Thyroid gland (tissue), 4 donors: ENCODE measurements around the gene PRKCZ. TPM values are rescaled to one million over a fixed set of nuclear protein-coding genes. Genes with fewer than 3 reads are reported as not detected.

Experiments
- DNase-seq, 2 donors: peaks; one replicate each; pipeline ENCODE4 v3.0.0-alpha.2; 2019
- H3K27ac ChIP-seq, 3 donors: fragments of 200-600 bp; sonication (generic); 1 replicate in 2 of 3; 2 replicates in 1 of 3; pipeline ENCODE4 v1.5.1; 2016 to 2019; ENCODE audit warnings: mild to moderate bottlenecking in 1 of 3, moderate library complexity in 1 of 3
- H3K27me3 ChIP-seq: fragments of 200-600 bp; sonication (generic); one replicate; pipeline ENCODE4 v1.5.1; 2019
- H3K36me3 ChIP-seq, 2 donors: fragments of 200-600 bp; sonication (generic); one replicate each; pipeline ENCODE4 v1.5.1; 2016 to 2019
- H3K4me1 ChIP-seq, 2 donors: fragments of 200-600 bp; sonication (generic); one replicate each; pipeline ENCODE4 v1.5.1; 2017 to 2019
- H3K4me3 ChIP-seq, 3 donors: fragments of 200-600 bp; sonication (generic); replicated peaks in 1 of 3; 1 replicate in 2 of 3; 2 replicates in 1 of 3; pipeline ENCODE4 v1.5.1; 2016; ENCODE audit warnings: mild to moderate bottlenecking in 1 of 3
- H3K9me3 ChIP-seq: fragments of 200-600 bp; sonication (generic); one replicate; pipeline ENCODE4 v1.5.1; 2017
- CTCF ChIP-seq, 6 experiments: fragments of 200-600 bp in 3 of 6; fragments of 450-650 bp in 3 of 6; sonication (generic) in 3 of 6; IDR thresholded peaks; one replicate each; pipeline ENCODE4 v1.5.1; 2016 to 2019; ENCODE audit warnings: antibody characterized with exemption in 6 of 6, mild to moderate bottlenecking in 2 of 6, inconsistent platforms in 1 of 6, moderate library complexity in 1 of 6
- POLR2A ChIP-seq, 2 donors: fragments of 450-650 bp; IDR thresholded peaks; one replicate each; pipeline ENCODE4 v1.6.1; 2017; ENCODE audit warnings: antibody characterized with exemption in 2 of 2, mild to moderate bottlenecking in 2 of 2, moderate library complexity in 1 of 2
- WGBS, 2 donors: methylation state at CpG; one replicate each; pipeline ENCODE4 v1.1.5; 2017; 5-methylcytosine and 5-hydroxymethylcytosine counted together
- intact Hi-C: fragments of 100-400 bp; cut with DNase I; formaldehyde crosslinking; loops from one replicate; pipeline ENCODE4 v1.15.1; 2023
- total RNA-seq, 4 donors: library from RNA; depleted of rRNA; stranded (reverse); fragments of >200 nt; gene quantifications; one replicate each; pipeline ENCODE4 v1.2.3, GENCODE V29; 2016

Gene PRKCZ
- total RNA-seq, 4 donors from 2014 or later = 33.6 to 53.0 (median 44.3) TPM

- no peak for DNase-seq
- H3K27me3 ChIP-seq = no peaks in the 10 kb centered on the region
Measured at GRCh38 chr1:2055911-2056575, 5.8 kb downstream of the PRKCZ start.

GRCh38 chr1:2056955-2057590 lies 6.9 kb downstream of the PRKCZ start:
- 76 to 77% methylated on average over 25 of the region's 25 CpGs for WGBS, 2 donors
- Histone ChIP-seq H3K27ac (peak overlapping the region in 1 of 3 donors; percentile 51), H3K4me3 (no peak overlapping the region), H3K4me1 (peaks cover 7 to 12% of the 10 kb centered on the region in 2 donors), H3K9me3 (no peaks in the 10 kb centered on the region), H3K36me3 (peaks cover 6 to 7% of the 10 kb centered on the region in 2 donors), H3K27me3 (no peaks in the 10 kb centered on the region)
- DNase-seq = peak; percentile 80 to 81
- intact Hi-C loops = loop anchor here (10.0 kb wide), 1 partner anchor 118 kb away; no protein-coding TSS in a partner anchor
- TF ChIP-seq POLR2A (IDR thresholded peaks at IDR 0.05) (no peak), CTCF (IDR thresholded peaks at IDR 0.05) (no peak)

More at GRCh38 chr1:2055911-2056575, 5.8 kb downstream of the PRKCZ start:
- WGBS, 2 donors = 93% methylated on average over 9 to 18 of the region's 29 CpGs
- Histone ChIP-seq H3K9me3 (no peaks in the 10 kb centered on the region), H3K27ac (no peak overlapping the region), H3K36me3 (peaks cover 6 to 7% of the 10 kb centered on the region in 2 donors), H3K4me1 (peaks cover 12 to 14% of the 10 kb centered on the region in 2 donors), H3K4me3 (no peak overlapping the region)
- TF ChIP-seq POLR2A (IDR thresholded peaks at IDR 0.05) (no peak), CTCF (IDR thresholded peaks at IDR 0.05) (no peak)
- intact Hi-C loops = loop anchor here (10.0 kb wide), 1 partner anchor 119 kb away; no protein-coding TSS in a partner anchor

- peaks cover 6 to 7% of the 10 kb centered on the region in 2 donors for H3K36me3 ChIP-seq
- H3K27ac ChIP-seq = no peak overlapping the region
- H3K27me3 ChIP-seq = no peaks in the 10 kb centered on the region
- 93 to 96% methylated on average over 35 of the region's 35 CpGs for WGBS, 2 donors
- no peak for DNase-seq
- H3K4me3 ChIP-seq = no peak overlapping the region
- intact Hi-C loops = loop anchor here (10.0 kb wide), 1 partner anchor 115 kb away; no protein-coding TSS in a partner anchor
- no peak for TF ChIP-seq CTCF (IDR thresholded peaks at IDR 0.05)
- H3K4me1 ChIP-seq = peaks cover 0 to 11% of the 10 kb centered on the region in 2 donors
- H3K9me3 ChIP-seq = no peaks in the 10 kb centered on the region
Measured at GRCh38 chr1:2059290-2059953, 9.2 kb downstream of the PRKCZ start.

- WGBS, 2 donors = 92 to 94% methylated on average over 7 to 13 of the region's 15 CpGs
- TF ChIP-seq POLR2A (IDR thresholded peaks at IDR 0.05) = no peak
- TF ChIP-seq CTCF (IDR thresholded peaks at IDR 0.05) = no peak
- intact Hi-C loops = no loop called here
- Histone ChIP-seq H3K27ac (no peak overlapping the region), H3K36me3 (peaks cover 6 to 7% of the 10 kb centered on the region in 2 donors), H3K4me1 (peaks cover 0 to 11% of the 10 kb centered on the region in 2 donors), H3K4me3 (no peak overlapping the region), H3K9me3 (no peaks in the 10 kb centered on the region), H3K27me3 (no peaks in the 10 kb centered on the region)
- no peak for DNase-seq
Measured at GRCh38 chr1:2060072-2060471, 9.9 kb downstream of the PRKCZ start.
